HG02981 (cell line): ENCODE results near the gene ZNF862.

ENCODE experiments used
- ATAC-seq: cut with Tn5 transposase; IDR thresholded peaks from one replicate; pipeline ENCODE4 v1.9.1; 2021; ENCODE audit warnings: mild to moderate bottlenecking, moderate library complexity; ENCODE audit not compliant: unreplicated experiment

ZNF862 gene

DNA sequence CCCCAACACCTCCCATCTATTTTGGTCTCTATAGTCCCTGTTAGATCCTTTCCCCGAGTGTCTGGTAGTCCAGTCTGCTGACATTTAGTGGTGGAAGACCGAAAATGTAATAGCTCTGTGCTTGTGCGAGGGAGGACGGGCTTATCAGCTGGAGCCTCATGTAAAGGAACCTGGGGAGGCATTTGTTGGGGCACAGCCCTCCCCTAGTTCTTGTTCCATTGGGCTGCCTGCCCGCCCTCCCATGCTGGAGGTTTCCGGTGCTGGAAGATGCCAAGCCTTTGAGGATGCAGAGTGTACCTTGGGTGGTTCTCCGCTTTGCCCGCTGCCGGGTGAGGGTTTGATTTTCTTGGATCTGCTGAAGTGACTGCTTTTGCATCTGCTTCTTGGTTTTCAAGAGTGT lies 5.4 kb downstream of the ZNF862 start:
- ATAC-seq, result no peak

DNA sequence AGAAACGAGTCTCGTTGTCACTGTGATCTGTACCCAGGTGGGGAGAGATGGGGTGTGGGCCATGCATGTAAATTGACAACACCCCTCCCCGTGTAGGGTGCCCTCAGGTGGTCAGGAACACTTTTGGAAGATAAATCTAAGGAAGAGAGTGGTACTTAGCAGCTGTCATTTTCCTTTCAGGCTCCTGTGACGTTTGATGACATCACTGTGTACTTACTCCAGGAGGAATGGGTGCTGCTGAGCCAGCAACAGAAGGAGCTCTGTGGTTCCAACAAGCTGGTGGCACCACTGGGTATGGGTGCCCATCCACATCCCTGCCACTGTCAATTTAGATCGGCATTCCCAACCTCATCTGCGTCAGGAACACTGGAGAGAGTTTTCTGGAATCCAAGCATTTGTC lies 6.3 kb downstream of the ZNF862 start:
- ATAC-seq, result no peak

DNA sequence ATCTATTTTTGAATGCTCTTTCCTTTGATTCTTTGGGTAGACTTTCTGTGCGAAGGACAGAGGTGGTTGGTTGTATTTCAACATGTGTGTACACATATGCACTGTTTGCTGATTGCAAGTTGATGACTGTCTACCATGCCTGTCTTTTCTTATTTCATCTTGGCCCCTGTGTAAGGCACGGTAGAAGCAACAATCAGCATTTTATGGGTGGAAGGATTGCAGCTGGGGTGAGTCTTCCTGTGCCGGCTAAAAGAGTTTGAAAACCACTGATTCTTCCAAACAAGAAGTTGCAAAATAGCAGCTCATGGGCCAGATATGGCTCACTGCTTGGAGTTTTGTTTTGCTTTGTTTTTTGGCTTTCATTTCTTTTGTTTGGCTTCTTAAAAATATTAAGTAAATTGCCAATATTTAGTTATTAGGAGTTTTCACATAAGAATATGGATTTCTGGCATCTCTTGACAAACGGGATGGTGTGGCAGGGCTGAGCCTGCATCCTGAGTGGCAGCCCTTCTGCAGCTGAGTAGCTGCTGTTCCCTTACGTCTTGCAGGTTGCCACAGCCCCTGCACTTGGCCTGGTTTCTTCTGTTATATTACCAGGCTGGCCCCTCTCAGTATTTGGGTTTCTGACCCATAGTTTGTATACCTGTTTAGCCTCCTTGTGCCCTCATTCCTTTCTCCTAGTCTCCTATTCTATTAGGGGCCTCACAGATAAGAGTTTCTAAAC lies 7.2 kb downstream of the ZNF862 start:
- ATAC-seq, result no peak

- ATAC-seq, result no peak
These were observed 7.8 kb downstream of the ZNF862 start for GRCh38 chr7:149846021-149846420.

- ATAC-seq, result peak; percentile 83
These were observed 8.4 kb downstream of the ZNF862 start for GRCh38 chr7:149846436-149847046.

- no peak for ATAC-seq
These were observed 11.0 kb downstream of the ZNF862 start for GRCh38 chr7:149849174-149849573.

- ATAC-seq, result no peak
These were observed 11.9 kb downstream of the ZNF862 start for GRCh38 chr7:149850007-149850594.

DNA sequence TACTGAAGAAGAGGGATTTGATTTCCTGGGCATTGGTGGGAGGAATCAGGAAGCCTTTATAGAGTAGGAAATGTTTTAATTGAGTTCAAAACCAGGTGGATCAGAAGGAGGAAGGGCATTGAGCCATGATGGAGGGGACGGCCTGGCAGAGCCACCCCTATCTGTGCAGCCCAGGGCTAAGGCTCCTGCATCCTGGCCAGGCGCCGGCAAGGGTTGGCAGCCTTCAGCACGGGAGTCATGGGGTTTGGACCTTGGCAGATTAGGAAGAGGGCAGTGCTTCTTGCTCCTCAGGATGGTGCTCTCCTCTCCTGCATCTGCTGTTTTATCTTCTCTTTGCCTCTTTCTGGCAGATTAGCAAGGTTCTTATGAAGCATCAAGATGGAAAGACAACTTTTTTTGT lies 12.5 kb downstream of the ZNF862 start:
- no peak for ATAC-seq

GRCh38 chr7:149851449-149851848 lies 13.3 kb downstream of the ZNF862 start:
- no peak for ATAC-seq

GRCh38 chr7:149853157-149853556 lies 15.0 kb downstream of the ZNF862 start:
- ATAC-seq, result no peak

- no peak for ATAC-seq
These were observed 16.6 kb downstream of the ZNF862 start for GRCh38 chr7:149854611-149855360.

- no peak for ATAC-seq
These were observed 17.5 kb downstream of the ZNF862 start for GRCh38 chr7:149855361-149856305.

DNA sequence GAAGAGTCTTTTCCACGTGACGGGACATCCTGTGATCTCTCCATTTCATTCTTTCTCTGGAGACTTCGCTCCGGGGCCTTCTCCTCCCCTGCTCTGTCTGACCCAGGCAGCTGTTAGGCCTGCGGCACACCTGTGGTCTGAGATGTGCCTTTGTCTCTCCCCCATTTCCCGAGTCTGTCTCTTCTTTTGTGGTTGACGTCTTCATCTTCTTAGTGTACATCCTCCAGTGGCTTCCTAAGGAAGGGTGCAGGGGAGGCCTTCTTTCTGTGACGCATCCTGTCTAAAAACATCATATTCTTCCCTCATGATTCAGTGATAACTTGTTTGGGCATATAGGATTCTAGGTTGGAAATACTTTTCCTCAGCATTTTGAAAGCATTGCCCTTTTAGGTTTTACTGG lies 18.4 kb downstream of the ZNF862 start:
- ATAC-seq, result no peak

GRCh38 chr7:149859369-149859768 lies 21.2 kb downstream of the ZNF862 start:
- ATAC-seq, result no peak

DNA sequence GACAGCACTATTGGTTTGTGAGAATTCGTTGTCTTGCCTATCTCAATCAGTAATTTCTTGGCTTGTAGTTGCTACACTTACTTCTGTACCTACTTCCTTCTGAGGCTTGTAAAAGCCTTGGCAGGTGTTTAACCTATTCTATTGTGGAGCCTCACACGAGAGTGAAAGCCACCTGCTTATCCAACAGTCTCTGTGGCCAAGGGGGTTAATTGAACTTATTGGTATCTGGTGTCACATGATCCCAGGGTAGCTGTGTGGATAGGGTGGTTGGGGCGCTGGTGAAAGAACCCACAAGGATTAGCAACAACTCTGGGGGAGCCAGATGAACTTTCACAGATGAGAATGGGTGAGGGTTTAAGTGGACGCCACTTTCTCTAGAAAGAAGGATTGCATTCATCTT lies 21.7 kb downstream of the ZNF862 start:
- no peak for ATAC-seq

DNA sequence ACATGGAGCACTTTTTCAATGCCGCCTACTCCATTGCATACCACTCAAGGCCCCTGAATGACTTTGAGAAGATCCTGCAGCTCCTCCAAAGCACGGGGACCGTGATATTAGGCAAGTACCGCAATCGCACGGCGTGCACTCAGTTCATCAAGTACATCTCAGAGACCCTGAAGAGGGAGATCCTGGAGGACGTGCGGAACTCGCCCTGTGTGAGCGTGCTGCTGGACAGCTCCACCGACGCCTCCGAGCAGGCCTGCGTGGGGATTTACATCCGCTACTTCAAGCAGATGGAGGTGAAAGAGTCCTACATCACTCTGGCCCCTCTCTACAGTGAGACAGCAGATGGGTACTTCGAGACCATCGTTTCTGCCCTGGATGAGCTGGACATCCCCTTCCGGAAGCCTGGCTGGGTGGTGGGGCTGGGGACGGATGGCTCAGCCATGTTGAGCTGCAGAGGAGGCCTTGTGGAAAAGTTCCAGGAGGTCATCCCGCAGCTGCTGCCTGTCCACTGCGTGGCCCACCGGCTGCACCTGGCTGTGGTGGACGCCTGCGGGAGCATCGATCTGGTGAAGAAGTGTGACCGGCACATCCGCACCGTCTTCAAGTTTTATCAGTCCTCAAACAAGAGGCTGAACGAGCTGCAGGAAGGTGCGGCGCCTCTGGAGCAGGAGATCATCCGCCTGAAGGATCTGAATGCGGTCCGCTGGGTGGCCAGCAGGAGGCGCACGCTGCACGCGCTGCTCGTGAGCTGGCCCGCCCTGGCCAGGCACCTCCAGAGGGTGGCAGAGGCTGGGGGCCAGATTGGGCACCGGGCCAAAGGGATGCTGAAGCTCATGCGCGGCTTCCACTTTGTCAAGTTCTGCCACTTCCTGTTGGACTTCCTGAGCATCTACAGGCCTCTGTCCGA lies 22.9 kb downstream of the ZNF862 start:
- ATAC-seq, result no peak

- ATAC-seq, result no peak
These were observed 23.5 kb downstream of the ZNF862 start for GRCh38 chr7:149861728-149862045.

- no peak for ATAC-seq
These were observed 24.0 kb downstream of the ZNF862 start for GRCh38 chr7:149862156-149862555.

DNA sequence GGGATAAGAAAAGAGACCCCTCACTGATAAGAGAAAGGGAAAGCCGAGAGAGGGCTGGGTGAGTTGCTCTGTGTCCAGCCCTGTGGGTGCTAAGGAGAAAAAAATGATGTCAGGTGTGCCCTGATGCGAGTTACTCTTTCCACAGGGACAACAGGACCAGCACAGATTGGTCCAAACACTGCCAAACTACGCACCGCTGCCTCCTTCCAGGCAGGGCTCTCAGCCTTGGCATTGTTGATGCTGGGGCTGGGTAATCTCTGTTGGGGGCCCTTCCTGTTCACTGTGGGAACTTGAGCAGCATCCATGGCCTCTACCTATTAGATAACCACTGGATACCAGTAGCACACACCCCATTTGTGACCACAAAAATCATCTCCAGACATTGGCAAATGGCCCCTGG lies 25.3 kb downstream of the ZNF862 start:
- ATAC-seq, result no peak

DNA sequence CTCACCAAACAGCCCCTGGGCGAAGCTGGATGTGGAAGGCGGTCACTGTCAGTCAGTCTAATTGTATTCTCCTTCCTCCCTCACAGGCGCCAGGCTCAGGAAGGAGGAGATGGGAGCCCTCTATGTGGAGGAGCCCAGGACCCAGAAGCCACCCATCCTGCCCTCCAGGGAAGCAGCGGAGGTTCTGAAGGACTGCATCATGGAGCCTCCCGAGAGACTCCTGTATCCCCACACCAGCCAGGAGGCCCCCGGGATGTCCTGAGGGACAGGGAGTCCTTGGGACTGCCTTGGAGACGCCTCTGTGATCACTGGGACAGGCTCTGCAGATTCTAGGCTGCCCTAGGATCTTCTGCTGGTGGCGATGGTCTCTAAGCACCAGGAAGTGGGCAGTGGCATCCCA lies 25.8 kb downstream of the ZNF862 start:
- ATAC-seq, result no peak
